ENCODE results near the gene POLD3. TPM values are rescaled to one million over a fixed set of nuclear protein-coding genes. Genes with fewer than 3 reads are reported as not detected.
"Not testable (repeated sequence)": the region's sequence is repeated elsewhere in the genome, so short reads cannot be mapped to it uniquely, and the experiment has no call there.

POLD3 gene
- total RNA-seq, 1 donor, result 12.3 TPM

DNA sequence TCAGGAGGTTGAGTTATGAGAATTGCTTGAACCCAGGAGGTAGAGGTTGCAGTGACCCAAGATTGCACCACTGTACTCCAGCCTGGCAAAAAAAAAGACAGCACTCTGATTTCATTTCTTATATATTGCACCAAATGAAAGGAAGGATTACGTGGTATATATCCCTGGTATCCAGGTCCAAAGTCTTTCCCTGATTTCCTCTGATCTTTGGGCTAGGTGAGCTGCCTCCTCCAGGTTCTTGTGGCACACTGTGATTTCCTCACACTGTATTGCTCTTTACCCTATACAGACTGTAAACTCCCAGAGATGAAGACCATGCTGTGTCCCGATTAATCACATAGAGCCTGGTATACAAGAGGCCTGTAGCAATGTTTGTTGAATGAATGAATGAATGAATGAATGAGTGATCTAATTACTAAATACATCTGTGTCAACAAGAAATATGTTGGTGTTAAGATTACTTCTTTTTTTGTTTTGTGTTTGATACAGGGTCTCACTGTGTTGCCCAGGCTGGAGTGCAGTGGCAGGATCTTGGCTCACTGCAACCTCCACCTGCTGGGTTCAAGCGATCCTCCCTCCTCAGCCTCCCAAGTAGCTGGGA lies 9.3 kb upstream of the POLD3 start:
- Histone ChIP-seq H4K20me1 (ENCODE audit: insufficient read depth, low read length) (no peaks in the 10 kb centered on the region), H3K27ac (ENCODE audit: low read depth, low read length) (no peak overlapping the region), H3K9me3 (ENCODE audit: low read depth, low read length) (no peaks in the 10 kb centered on the region), H3K4me1 (ENCODE audit: insufficient read depth, low read length) (no peaks in the 10 kb centered on the region), H3K4me3 (ENCODE audit: insufficient read depth, low read length) (no peak overlapping the region), H2AFZ (ENCODE audit: low read length) (no peak overlapping the region), H3K79me2 (ENCODE audit: insufficient read depth, low read length) (no peaks in the 10 kb centered on the region), H3K4me2 (ENCODE audit: insufficient read depth, low read length) (no peak overlapping the region), H3K27me3 (ENCODE audit: insufficient read depth, low read length) (no peaks in the 10 kb centered on the region), H3K36me3 (ENCODE audit: insufficient read depth, low read length) (no peaks in the 10 kb centered on the region)
- TF ChIP-seq, protein P1, sequence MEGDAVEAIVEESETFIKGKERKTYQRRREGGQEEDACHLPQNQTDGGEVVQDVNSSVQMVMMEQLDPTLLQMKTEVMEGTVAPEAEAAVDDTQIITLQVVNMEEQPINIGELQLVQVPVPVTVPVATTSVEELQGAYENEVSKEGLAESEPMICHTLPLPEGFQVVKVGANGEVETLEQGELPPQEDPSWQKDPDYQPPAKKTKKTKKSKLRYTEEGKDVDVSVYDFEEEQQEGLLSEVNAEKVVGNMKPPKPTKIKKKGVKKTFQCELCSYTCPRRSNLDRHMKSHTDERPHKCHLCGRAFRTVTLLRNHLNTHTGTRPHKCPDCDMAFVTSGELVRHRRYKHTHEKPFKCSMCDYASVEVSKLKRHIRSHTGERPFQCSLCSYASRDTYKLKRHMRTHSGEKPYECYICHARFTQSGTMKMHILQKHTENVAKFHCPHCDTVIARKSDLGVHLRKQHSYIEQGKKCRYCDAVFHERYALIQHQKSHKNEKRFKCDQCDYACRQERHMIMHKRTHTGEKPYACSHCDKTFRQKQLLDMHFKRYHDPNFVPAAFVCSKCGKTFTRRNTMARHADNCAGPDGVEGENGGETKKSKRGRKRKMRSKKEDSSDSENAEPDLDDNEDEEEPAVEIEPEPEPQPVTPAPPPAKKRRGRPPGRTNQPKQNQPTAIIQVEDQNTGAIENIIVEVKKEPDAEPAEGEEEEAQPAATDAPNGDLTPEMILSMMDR (IDR thresholded peaks at IDR 0.05; ENCODE audit: extremely low read depth, low read depth, low read length), result no peak
- DNase-seq (ENCODE audit: insufficient read length, low spot score, missing footprints), result no peak

DNA sequence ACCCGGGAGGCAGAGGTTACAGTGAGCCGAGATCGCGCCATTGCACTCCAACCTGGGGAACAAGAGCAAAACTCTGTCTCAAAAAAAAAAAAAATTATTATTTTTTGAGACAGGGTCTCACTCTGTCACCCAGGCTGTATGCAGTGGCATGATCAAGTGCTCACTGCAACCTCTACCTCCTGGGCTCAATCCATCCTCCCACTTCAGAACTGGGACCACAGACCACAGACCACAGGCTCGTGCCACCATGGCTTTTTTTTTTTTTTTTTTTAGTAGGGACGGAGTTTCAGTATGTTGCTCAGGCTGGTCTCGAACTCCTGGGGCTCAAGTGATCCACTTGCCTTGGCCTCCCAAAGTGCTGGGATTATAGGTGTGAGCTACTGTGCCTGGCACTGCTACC lies 1.9 kb upstream of the POLD3 start:
- H3K4me1 ChIP-seq (ENCODE audit: insufficient read depth, low read length), result peaks cover 14% of the 10 kb centered on the region
- not testable (repeated sequence) for H2AFZ ChIP-seq (ENCODE audit: low read length); H3K9me3 ChIP-seq (ENCODE audit: low read depth, low read length); H3K27me3 ChIP-seq (ENCODE audit: insufficient read depth, low read length); H3K27ac ChIP-seq (ENCODE audit: low read depth, low read length); H3K4me3 ChIP-seq (ENCODE audit: insufficient read depth, low read length); H4K20me1 ChIP-seq (ENCODE audit: insufficient read depth, low read length); H3K36me3 ChIP-seq (ENCODE audit: insufficient read depth, low read length); DNase-seq (ENCODE audit: insufficient read length, low spot score, missing footprints); H3K4me2 ChIP-seq (ENCODE audit: insufficient read depth, low read length)
- peaks cover 27% of the 10 kb centered on the region for H3K79me2 ChIP-seq (ENCODE audit: insufficient read depth, low read length)

DNA sequence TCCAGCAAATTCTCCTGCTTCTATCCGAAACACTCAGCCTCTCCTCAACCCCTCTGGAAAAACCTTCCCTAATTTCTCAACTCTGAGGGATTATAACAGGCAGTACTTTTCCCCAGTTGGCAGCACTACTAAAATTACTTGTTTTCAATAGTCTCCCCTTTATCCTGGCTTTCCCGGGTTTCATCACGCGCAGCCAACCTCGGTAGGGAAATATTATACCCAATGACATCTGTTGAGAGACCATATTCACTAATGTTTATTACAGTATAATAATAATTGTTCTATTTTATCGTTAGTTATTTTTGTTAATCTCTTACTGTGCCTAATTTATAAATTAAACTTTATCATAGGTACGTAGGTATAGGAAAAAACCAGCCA lies 330 bp upstream of the POLD3 start:
- Histone ChIP-seq H3K27me3 (ENCODE audit: insufficient read depth, low read length) (no peaks in the 10 kb centered on the region), H3K36me3 (ENCODE audit: insufficient read depth, low read length) (no peaks in the 10 kb centered on the region), H3K79me2 (ENCODE audit: insufficient read depth, low read length) (peaks cover 27% of the 10 kb centered on the region), H4K20me1 (ENCODE audit: insufficient read depth, low read length) (no peaks in the 10 kb centered on the region), H3K27ac (ENCODE audit: low read depth, low read length) (peak overlapping the region; percentile 91), H3K9me3 (ENCODE audit: low read depth, low read length) (no peaks in the 10 kb centered on the region), H3K4me3 (ENCODE audit: insufficient read depth, low read length) (peak overlapping the region; percentile 99), H2AFZ (ENCODE audit: low read length) (peak overlapping the region; percentile 97), H3K4me2 (ENCODE audit: insufficient read depth, low read length) (peak overlapping the region; percentile 98), H3K4me1 (ENCODE audit: insufficient read depth, low read length) (peaks cover 14% of the 10 kb centered on the region)
- TF ChIP-seq, protein P1 (IDR thresholded peaks at IDR 0.05; ENCODE audit: extremely low read depth, low read depth, low read length), result no peak
- no peak for DNase-seq (ENCODE audit: insufficient read length, low spot score, missing footprints)

DNA sequence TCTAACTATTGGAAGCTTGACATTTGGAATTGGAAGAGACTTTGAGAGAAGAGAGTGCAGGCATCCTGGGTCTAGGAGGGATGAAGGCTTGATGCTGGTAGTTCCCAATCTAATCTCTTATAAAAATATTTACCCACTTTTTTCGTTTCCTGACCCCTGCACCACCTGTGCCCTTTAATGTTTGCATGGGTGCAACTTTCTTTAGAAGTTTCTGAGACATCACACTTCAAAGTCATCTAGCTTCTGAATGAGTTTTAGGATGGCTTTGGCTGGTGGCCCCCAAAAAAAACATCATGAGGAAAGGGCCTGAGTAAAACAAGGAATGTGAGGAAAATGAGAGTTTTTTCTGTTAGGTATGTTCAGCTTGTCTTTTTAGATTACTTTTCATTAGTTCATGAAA lies 1.1 kb downstream of the POLD3 start:
- Histone ChIP-seq H3K27ac (ENCODE audit: low read depth, low read length) (peak overlapping the region; percentile 91), H4K20me1 (ENCODE audit: insufficient read depth, low read length) (no peaks in the 10 kb centered on the region), H3K4me2 (ENCODE audit: insufficient read depth, low read length) (peak overlapping the region; percentile 98), H3K36me3 (ENCODE audit: insufficient read depth, low read length) (no peaks in the 10 kb centered on the region), H3K27me3 (ENCODE audit: insufficient read depth, low read length) (no peaks in the 10 kb centered on the region), H3K79me2 (ENCODE audit: insufficient read depth, low read length) (peaks cover 27% of the 10 kb centered on the region), H3K4me1 (ENCODE audit: insufficient read depth, low read length) (peaks cover 14% of the 10 kb centered on the region), H2AFZ (ENCODE audit: low read length) (peak overlapping the region; percentile 97), H3K9me3 (ENCODE audit: low read depth, low read length) (no peaks in the 10 kb centered on the region), H3K4me3 (ENCODE audit: insufficient read depth, low read length) (peak overlapping the region; percentile 99)
- TF ChIP-seq, protein P1 (IDR thresholded peaks at IDR 0.05; ENCODE audit: extremely low read depth, low read depth, low read length), result no peak
- no peak for DNase-seq (ENCODE audit: insufficient read length, low spot score, missing footprints)
